Stimulated activated CD8-positive, alpha-beta memory T cell treated with anti-CD3 and anti-CD28 coated beads, Interleukin-4, amount 100 ng/mL, for 24 hours (primary cell): Measurements from ENCODE around the gene SRSF7.

ENCODE experiments used
- DNase-seq: peaks from one replicate; pipeline ENCODE4 v3.0.0-alpha.2; 2020; ENCODE audit warnings: low read depth

Gene SRSF7

GRCh38 chr2:38700881-38701458 lies 50.2 kb downstream of the SRSF7 start:
- no peak for DNase-seq

DNA sequence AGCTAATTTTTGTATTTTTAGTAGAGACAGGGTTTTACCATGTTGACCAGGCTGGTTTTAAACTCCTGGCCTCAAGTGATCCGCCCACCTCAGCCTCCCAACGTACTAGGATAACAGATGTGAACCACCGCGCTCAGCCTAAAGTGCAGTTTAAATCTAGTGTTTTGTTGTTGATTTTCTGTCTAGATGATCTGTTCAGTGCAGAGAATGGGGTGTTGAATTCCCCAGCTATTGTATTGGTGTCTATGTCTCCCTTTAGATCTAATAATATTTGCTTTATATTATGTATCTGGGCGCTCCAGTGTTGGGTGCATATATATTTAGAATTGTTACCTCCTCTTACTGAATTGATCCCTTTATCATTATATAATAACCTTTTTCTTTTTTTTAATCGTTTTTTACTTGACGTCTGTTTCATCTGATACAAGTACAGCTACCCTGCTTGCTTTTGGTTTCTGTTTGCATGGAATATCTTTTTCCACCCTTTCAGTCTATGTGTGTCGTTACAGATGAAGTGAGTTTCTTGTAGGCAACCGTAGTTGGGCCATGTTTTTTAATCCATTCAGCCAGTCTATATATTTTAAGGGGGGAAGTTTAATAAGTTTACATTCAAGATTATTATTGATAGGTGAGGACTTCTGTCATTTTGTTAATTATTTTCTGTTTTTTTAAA lies 50.9 kb downstream of the SRSF7 start:
- no peak for DNase-seq

- DNase-seq = no peak
These were observed 52.6 kb downstream of the SRSF7 start for GRCh38 chr2:38698467-38699003.

GRCh38 chr2:38697116-38697840 lies 53.9 kb downstream of the SRSF7 start:
- no peak for DNase-seq
